Ramos (cell line): Measurements from ENCODE around the gene NUAK2.

Experiments used
- in situ Hi-C: fragments of 300-500 bp; cut with MboI; formaldehyde crosslinking; loops from one replicate; pipeline ENCODE4 v1.14.3; 2022; ENCODE audit warnings: low sequenced_read_pairs; ENCODE audit not compliant: unreplicated experiment

The NUAK2 gene

GRCh38 chr1:205283270-205284147 lies 38.0 kb downstream of the NUAK2 start:
- in situ Hi-C loops, result loop anchor here (25.0 kb wide), 2 partner anchors 771 to 1996 kb away; partner anchors contain the start of gene MDM4

- in situ Hi-C loops, result loop anchor here (25.0 kb wide), 2 partner anchors 769 to 1994 kb away; partner anchors contain the start of gene MDM4
Measured at GRCh38 chr1:205280666-205281395, 40.7 kb downstream of the NUAK2 start.

DNA sequence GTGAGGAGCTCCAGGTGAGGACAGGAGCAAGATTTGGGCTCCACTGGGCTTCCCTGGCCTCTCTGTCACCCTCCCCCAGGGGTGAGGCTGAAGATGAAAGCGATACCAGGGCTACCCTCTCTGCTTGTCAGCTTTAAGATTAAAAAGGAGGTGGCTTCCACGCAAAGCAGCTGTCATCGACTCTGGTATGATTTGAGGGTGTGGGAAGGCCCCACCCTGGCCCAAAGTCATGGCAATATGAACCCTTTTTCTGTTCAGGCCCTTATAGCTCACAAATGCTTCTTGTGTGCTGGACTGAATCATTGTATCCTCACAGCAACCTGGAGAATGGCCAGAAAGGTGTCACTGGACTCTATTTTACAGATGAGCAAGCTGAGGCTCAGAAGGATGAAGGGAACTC lies 41.6 kb downstream of the NUAK2 start:
- in situ Hi-C loops, result loop anchor here (5.0 to 25.0 kb wide), 3 partner anchors 42 to 1993 kb away; partner anchors contain the start of genes MDM4 and NUAK2

- in situ Hi-C loops, result loop anchor here (5.0 to 25.0 kb wide), 3 partner anchors 46 to 1989 kb away; partner anchors contain the start of genes MDM4 and NUAK2
Measured at GRCh38 chr1:205276689-205277065, 44.9 kb downstream of the NUAK2 start.

DNA sequence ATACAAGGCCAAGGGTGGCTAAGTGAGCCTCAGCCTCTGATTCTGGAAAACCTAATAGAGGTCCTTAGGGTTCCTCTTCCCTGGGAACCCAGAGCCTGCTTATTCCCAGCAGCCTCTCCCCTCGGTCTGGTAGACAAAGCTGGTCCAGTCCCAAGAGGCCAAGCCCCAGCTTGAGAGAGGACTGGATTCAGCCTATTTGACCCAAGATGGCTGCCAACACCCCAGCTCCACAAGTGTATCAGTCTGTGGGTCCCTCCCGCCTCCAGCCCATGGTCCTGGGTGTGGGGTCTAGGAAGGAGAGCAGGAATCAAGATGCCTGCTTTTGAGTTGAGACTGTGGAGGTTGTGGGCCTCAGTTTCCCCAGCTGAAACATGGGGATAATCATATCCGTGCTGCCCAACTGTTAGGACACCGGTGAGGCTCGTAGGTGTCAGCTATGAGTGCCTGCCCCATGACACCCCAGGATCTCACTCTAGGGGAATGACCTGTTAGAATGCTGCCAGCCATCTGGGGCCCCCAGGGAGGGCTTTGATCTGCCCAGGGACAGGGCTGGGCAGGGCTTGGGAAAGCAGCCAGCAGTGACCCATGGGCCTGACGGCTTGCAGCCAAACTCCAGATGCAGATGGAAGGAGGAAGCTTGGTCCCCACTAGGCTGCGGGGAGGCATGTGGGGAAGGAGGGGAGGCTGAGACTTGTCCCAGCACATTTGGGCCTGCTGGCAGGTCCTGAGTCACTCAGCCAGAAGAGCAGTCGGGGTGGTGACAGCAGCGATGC lies 45.4 kb downstream of the NUAK2 start:
- in situ Hi-C loops, result loop anchor here (5.0 to 25.0 kb wide), 3 partner anchors 46 to 1989 kb away; partner anchors contain the start of genes MDM4 and NUAK2

DNA sequence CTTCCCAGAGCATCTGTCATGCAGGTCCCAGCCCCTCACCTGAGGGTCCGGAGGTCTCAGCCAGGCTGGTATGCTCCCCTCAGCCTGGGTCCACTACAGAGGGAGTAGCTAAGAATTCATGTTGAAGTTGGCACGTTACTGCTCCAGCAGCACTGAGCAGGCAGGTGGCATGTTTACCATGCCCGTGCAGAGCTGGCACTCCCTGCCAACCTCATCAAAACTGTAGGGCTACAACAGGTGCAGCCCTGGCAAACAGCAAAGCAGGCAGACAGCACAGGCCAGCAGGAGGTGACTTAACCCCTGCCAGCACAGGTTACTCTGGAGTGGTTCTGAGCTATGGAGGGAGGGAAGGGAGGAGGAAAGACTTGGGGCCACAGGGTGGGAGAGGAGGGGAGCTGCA lies 46.4 kb downstream of the NUAK2 start:
- in situ Hi-C loops, result loop anchor here (5.0 to 25.0 kb wide), 3 partner anchors 47 to 1988 kb away; partner anchors contain the start of genes MDM4 and NUAK2

- in situ Hi-C loops, result no loop called here
Measured at GRCh38 chr1:205274041-205274691, 47.4 kb downstream of the NUAK2 start.

DNA sequence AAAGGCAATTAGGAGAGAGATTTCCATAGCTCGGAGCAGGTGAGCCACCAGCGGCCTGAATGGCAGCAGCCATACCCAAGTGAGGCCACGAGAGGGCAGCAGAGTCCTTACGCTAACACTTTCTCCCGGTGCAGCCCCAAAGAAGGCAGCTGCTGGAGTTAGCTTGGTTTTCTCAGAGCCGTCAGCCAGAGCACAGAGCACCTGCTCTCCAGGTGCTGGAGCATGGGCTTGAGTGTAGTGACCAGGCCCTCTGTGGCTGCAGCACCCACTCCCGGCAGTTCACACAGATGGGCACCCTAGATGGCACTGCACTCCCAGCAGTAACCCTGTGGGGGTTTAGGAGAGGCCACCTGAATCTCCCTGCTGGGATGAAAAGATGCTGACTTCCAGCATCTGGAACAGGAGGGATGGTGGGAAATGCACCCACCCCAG lies 48.0 kb downstream of the NUAK2 start:
- in situ Hi-C loops, result no loop called here

DNA sequence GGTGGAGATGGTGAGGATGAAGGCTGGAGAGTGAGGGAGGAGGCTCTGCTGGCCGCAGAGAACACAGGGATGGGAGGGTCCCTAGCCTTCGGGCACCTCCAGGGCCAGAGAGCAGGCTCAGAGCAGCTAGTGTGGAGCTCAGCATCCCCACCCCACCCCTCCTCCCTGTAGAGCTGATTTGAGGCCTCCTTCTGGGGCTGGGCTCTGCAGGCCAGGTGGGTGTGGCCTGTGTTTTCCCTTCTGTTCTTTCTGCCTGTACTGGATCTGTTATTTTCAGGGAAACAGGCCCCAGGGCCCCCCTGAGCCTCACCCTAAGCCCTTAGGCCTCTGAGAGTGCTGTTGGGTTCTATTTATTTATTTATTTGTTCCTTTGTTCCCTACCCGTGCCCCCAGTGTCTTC lies 49.0 kb downstream of the NUAK2 start:
- in situ Hi-C loops, result no loop called here

DNA sequence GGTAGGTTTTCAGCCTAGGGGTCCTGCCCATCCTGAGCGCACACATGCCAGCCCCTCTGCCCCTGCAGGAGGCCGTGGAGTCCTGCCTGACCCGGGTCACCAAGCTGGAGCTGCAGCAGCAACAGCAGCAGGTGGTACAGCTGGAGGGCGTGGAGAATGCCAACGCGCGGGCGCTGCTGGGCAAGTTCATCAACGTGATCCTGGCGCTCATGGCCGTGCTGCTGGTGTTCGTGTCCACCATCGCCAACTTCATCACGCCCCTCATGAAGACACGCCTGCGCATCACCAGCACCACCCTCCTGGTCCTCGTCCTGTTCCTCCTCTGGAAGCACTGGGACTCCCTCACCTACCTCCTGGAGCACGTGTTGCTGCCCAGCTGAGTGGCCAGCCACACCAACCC lies 49.8 kb downstream of the NUAK2 start:
- in situ Hi-C loops, result no loop called here

DNA sequence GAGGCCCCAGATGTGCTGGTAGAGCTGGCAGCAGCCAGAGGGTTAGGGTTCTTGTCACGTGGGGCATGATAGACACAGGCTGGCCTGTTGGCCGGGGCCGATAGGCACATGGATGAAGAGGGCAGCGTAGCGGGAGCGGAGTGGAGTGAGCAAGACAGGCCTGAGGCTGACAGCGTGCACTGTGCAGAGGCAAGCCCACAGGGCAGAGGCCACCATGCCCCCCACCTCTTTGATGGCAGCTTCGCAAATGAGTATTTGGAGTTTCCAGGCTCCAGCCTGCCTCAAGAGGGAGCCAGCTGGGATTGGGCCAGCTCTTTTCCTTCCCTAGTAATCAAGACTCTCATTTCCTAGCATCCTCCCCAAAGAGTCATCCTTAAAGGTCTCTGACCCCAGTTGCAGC lies 50.3 kb downstream of the NUAK2 start:
- in situ Hi-C loops, result no loop called here

DNA sequence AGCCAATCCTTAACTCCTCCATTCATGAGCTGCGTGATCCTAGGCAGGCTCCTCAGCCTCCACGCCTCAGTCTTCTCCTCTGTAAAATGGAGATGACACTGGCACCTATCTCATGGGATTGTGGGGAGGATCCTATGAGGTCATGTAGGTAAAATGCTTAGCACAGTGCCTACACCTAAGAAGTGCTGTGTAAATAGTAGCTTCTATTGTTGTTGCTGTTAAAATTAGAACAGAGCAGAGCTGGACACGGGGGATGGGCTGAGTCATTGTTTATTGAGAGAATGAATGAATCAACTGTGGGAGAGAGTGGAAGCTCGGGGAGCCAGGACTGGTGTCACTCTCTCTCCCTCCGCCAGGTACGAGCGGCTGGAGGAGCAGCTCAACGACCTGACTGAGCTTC lies 50.8 kb downstream of the NUAK2 start:
- in situ Hi-C loops, result no loop called here

- in situ Hi-C loops, result no loop called here
Measured at GRCh38 chr1:205270271-205270670, 51.3 kb downstream of the NUAK2 start.

GRCh38 chr1:205269711-205270110 lies 51.8 kb downstream of the NUAK2 start:
- in situ Hi-C loops, result no loop called here

DNA sequence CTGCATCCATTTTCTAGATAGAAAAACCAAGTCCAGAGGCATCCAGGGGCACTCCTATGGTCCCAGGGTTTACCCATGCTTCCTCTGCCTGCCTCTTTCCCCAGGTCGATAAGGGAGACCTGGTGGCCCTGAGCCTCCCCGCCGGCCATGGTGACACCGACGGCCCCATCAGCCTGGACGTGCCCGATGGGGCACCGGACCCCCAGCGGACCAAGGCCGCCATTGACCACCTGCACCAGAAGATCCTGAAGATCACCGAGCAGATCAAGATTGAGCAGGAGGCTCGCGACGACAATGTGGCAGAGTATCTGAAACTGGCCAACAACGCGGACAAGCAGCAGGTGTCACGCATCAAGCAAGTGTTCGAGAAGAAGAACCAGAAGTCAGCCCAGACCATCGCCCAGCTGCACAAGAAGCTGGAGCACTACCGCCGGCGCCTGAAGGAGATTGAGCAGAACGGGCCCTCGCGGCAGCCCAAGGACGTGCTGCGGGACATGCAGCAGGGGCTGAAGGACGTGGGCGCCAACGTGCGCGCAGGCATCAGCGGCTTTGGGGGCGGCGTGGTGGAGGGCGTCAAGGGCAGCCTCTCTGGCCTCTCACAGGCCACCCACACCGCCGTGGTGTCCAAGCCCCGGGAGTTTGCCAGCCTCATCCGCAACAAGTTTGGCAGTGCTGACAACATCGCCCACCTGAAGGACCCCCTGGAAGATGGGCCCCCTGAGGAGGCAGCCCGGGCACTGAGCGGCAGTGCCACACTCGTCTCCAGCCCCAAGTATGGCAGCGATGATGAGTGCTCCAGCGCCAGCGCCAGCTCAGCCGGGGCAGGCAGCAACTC lies 52.5 kb downstream of the NUAK2 start:
- in situ Hi-C loops, result no loop called here

- in situ Hi-C loops, result no loop called here
Measured at GRCh38 chr1:205267306-205267902, 54.1 kb downstream of the NUAK2 start.

DNA sequence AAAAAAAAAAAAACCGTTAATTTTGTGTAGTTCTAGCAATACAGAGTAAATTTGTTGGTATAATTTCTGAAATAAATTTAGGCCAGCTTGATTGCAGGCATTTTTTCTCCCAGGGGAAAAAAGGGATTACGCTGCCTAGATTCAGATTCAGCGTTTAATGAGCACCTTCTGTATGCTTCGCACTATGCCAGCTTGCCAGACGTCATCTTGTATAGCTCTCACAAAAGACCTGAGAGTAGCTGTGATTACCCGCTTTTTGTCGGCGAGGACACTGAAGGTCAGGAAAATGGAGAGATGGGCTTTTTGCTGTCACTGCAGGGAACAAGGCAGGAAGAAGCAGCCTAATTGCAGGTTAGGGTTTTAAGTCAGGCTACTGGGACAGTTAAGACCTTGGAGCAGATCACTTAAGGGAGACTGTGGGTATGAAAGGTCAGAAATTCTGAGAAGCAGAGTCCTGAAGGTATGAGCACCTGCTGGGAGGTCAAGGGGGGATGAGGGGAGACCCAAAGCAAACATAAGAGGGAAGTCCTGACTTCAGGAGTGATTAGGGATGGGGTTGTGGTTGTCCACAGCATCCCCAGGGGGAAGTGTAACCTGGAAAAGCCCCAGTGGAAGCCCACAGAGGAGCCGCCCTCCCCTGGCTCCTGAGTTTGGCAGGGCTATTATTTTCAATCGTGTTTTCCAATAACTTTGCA lies 54.8 kb downstream of the NUAK2 start:
- in situ Hi-C loops, result no loop called here
